GM10248 (cell line): Measurements from ENCODE around the gene FMNL3.

Experiments
- CTCF ChIA-PET: fragments of 300-600 bp; sonication (Branson Sonifier 250); formaldehyde crosslinking; extraction: SDS; loops from one replicate; lab custom pipeline; 2021; ENCODE audit warnings: antibody characterized with exemption; lab: Yijun Ruan, JAX
- POLR2A ChIA-PET: fragments of 350-650 bp; sonication (Branson Sonifier 250); formaldehyde crosslinking; extraction: SDS; loops from one replicate; lab custom pipeline; 2020; ENCODE audit warnings: antibody characterized with exemption; lab: Yijun Ruan, JAX
- DNase-seq: peaks from one replicate; pipeline ENCODE4 v3.0.0; 2012; ENCODE audit errors: extremely low spot score
- TF ChIP-seq, protein P1 (sequence below): IDR thresholded peaks from 2 replicates; pipeline ENCODE4 v1.5.1; 2012; ENCODE audit warnings: mild to moderate bottlenecking, low read depth; ENCODE audit errors: extremely low read depth, missing control alignments, control extremely low read depth

The FMNL3 gene

GRCh38 chr12:49678711-49679110, 28.5 kb downstream of the FMNL3 start:
- ChIA-PET CTCF (interaction anchor here (0.7 to 3.8 kb wide), 11 partner anchors 10 to 141 kb away, joined by 3 to 29 read pairs (median 3); partner anchors contain the start of gene TMBIM6), POLR2A (no interaction called here)
- TF ChIP-seq, protein P1, sequence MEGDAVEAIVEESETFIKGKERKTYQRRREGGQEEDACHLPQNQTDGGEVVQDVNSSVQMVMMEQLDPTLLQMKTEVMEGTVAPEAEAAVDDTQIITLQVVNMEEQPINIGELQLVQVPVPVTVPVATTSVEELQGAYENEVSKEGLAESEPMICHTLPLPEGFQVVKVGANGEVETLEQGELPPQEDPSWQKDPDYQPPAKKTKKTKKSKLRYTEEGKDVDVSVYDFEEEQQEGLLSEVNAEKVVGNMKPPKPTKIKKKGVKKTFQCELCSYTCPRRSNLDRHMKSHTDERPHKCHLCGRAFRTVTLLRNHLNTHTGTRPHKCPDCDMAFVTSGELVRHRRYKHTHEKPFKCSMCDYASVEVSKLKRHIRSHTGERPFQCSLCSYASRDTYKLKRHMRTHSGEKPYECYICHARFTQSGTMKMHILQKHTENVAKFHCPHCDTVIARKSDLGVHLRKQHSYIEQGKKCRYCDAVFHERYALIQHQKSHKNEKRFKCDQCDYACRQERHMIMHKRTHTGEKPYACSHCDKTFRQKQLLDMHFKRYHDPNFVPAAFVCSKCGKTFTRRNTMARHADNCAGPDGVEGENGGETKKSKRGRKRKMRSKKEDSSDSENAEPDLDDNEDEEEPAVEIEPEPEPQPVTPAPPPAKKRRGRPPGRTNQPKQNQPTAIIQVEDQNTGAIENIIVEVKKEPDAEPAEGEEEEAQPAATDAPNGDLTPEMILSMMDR: no peak
- no peak for DNase-seq

GRCh38 chr12:49675137-49675536, 32.1 kb downstream of the FMNL3 start:
- TF ChIP-seq, protein P1: no peak
- no peak for DNase-seq
- CTCF ChIA-PET: interaction anchor here (0.8 to 11.7 kb wide), 13 partner anchors 11 to 317 kb away, joined by 3 to 131 read pairs (median 8); partner anchors contain the start of genes FMNL3 and PRPF40B
- POLR2A ChIA-PET: interaction anchor here (5.2 kb wide), 1 partner anchor 29 kb away, joined by 22 read pairs; no protein-coding TSS in a partner anchor

- DNase-seq: no peak
- CTCF ChIA-PET: interaction anchor here (0.8 to 11.7 kb wide), 18 partner anchors 10 to 316 kb away, joined by 3 to 131 read pairs (median 6); partner anchors contain the start of genes FMNL3, PRPF40B and TMBIM6
- POLR2A ChIA-PET: interaction anchor here (0.5 to 5.2 kb wide), 3 partner anchors 30 to 67 kb away, joined by 3 to 22 read pairs (median 7); partner anchors contain the start of gene TMBIM6
Observed at GRCh38 chr12:49674318-49674981, 32.8 kb downstream of the FMNL3 start.

GRCh38 chr12:49673446-49674317, 33.5 kb downstream of the FMNL3 start:
- TF ChIP-seq, protein P1: no peak
- CTCF ChIA-PET: interaction anchor here (0.8 to 11.7 kb wide), 18 partner anchors 10 to 165 kb away, joined by 3 to 131 read pairs (median 5); partner anchors contain the start of genes FMNL3 and TMBIM6
- DNase-seq: peak; percentile 36
- POLR2A ChIA-PET: interaction anchor here (0.7 to 5.2 kb wide), 3 partner anchors 25 to 68 kb away, joined by 3 to 22 read pairs (median 7); partner anchors contain the start of gene TMBIM6

More at GRCh38 chr12:49674318-49674981, 32.8 kb downstream of the FMNL3 start:
- TF ChIP-seq, protein P1: no peak

DNA sequence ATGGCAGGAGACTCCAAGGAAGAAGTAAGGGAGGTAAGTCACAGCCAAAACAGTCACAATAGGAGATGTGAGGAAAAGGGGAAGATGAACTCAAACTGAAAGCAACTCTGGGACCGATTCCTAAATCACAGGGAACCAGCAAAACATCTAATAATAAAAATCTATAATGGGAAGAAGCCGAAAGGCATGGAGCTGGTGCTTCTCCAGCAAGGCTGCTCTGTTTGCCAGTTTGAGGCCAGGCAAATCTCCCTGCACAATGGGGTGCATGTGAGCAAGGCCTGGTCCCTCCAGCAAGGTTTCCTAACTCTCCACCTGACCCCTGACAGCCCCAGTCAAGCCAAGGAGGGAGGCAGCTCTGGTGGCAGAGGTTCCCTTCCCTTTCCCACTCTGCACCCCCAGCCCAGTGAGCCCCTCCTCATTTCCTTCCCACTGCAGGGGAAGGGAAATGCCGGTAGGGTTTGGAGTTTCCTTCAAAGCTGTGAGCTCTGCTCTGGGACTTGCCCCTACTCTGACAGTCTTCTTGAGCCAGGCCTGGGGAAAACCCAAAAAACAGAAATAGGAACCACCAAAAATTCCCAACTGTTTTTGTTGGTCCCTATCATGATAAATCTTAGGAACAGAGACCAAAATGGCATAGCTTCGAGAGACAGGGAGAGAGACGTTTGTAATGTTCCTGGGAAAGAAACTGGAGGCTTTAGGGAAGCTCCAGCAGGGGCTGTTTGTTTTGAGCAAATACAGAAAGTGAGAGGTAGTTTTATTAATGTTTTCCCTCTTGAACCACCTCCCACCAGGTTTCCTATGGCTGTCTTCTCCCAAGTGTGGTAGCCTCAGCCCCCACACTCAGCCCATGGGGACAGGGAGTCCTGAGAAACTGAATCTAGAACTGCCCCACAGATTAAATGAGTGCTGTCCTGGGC, 34.6 kb downstream of the FMNL3 start:
- no peak for DNase-seq
- POLR2A ChIA-PET: interaction anchor here (0.7 to 5.2 kb wide), 2 partner anchors 26 to 31 kb away, joined by 3 to 22 read pairs; no protein-coding TSS in a partner anchor
- TF ChIP-seq, protein P1: no peak
- CTCF ChIA-PET: interaction anchor here (0.8 to 11.7 kb wide), 16 partner anchors 7 to 91 kb away, joined by 3 to 131 read pairs (median 8); partner anchors contain the start of genes FMNL3 and TMBIM6
